ENCODE measurements around the gene AKAP14. TPM values are rescaled to one million over a fixed set of nuclear protein-coding genes. Genes with fewer than 3 reads are reported as not detected.
"Not testable (repeated sequence)": the region's sequence is repeated elsewhere in the genome, so short reads cannot be mapped to it uniquely, and the experiment has no call there.

The AKAP14 gene
- total RNA-seq, 1 experiment from 2014 or later = not detected

DNA sequence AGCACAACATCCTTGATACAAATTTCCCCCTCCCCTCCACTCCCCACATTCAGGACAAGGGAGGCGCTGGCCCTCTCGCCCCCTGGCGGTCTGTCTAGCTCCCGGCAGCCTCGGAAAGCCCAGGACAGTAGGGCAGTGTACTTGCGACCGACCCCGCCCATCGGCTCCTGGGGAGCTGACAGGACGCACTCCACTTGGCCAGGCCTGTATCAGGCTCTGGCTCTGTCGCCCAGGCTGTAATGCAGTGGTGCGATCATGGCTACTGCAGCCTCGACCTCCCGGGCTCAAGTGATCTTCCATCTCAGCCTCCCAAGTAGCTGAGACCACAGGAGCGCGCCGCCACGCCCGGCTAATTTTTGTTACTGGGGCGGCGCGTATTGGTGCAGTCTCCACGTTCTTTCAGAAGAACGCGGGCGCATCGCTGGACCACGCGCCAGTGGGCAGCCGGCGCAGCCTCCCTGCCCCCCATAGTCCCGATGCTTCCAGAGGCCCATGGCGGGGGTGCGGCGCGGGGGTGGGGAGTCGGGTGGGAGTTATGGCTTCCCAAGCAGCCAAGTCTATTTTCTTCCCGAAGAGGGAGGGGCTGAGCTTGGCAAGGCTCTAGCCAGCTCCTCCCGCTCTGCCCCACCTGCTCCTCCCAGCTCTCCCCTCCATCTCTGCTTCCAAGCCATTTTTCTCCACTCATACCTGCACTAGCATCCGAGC, 7.8 kb upstream of the AKAP14 start:
- H3K27ac Mint-ChIP-seq (ENCODE audit: low read depth, unreplicated experiment) = no peak overlapping the region
- TF ChIP-seq CTCF (IDR thresholded peaks at IDR 0.05; ENCODE audit: unreplicated experiment) = peak; percentile 30
- H3K9me3 Mint-ChIP-seq (ENCODE audit: unreplicated experiment) = no peaks in the 10 kb centered on the region
- H3K36me3 Mint-ChIP-seq (ENCODE audit: insufficient read depth, unreplicated experiment) = no peaks in the 10 kb centered on the region
- H3K27me3 Mint-ChIP-seq (ENCODE audit: insufficient read depth, unreplicated experiment) = no peaks in the 10 kb centered on the region
- intact Hi-C loops (cut with micrococcal nuclease) = no loop called here
- ChIA-PET POLR2A (interaction anchor here (0.7 kb wide), 1 partner anchor 23 kb away, joined by 3 read pairs; no protein-coding TSS in a partner anchor), CTCF (interaction anchor here (0.6 to 2.1 kb wide), 5 partner anchors 8 to 234 kb away, joined by 3 to 6 read pairs (median 4); partner anchors contain the start of genes AKAP14 and RPL39)
- no TSS peak for BruUV-seq (replicated peaks)
- peak overlapping the region; percentile 33 for H3K4me3 Mint-ChIP-seq (ENCODE audit: unreplicated experiment)
- no peaks in the 10 kb centered on the region for H3K4me1 Mint-ChIP-seq (ENCODE audit: insufficient read depth, unreplicated experiment)
- peak; percentile 65 for DNase-seq (ENCODE audit: unreplicated experiment)

GRCh38 chrX:119890626-119891025, 5.1 kb upstream of the AKAP14 start:
- CTCF ChIA-PET = interaction anchor here (1.8 kb wide), 1 partner anchor 10 kb away, joined by 8 read pairs; no protein-coding TSS in a partner anchor
- DNase-seq (ENCODE audit: unreplicated experiment); H3K4me1 Mint-ChIP-seq (ENCODE audit: insufficient read depth, unreplicated experiment); H3K27me3 Mint-ChIP-seq (ENCODE audit: insufficient read depth, unreplicated experiment); H3K4me3 Mint-ChIP-seq (ENCODE audit: unreplicated experiment); H3K36me3 Mint-ChIP-seq (ENCODE audit: insufficient read depth, unreplicated experiment); H3K9me3 Mint-ChIP-seq (ENCODE audit: unreplicated experiment); intact Hi-C loops (cut with micrococcal nuclease); POLR2A ChIA-PET; H3K27ac Mint-ChIP-seq (ENCODE audit: low read depth, unreplicated experiment); BruUV-seq (replicated peaks): not testable (repeated sequence)

GRCh38 chrX:119891961-119892692, 3.6 kb upstream of the AKAP14 start:
- H3K27ac Mint-ChIP-seq (ENCODE audit: low read depth, unreplicated experiment); intact Hi-C loops (cut with micrococcal nuclease); DNase-seq (ENCODE audit: unreplicated experiment); BruUV-seq (replicated peaks); H3K4me1 Mint-ChIP-seq (ENCODE audit: insufficient read depth, unreplicated experiment); H3K36me3 Mint-ChIP-seq (ENCODE audit: insufficient read depth, unreplicated experiment); H3K4me3 Mint-ChIP-seq (ENCODE audit: unreplicated experiment); H3K27me3 Mint-ChIP-seq (ENCODE audit: insufficient read depth, unreplicated experiment); H3K9me3 Mint-ChIP-seq (ENCODE audit: unreplicated experiment): not testable (repeated sequence)
- ChIA-PET CTCF (interaction anchor here (1.8 kb wide), 1 partner anchor 12 kb away, joined by 8 read pairs; no protein-coding TSS in a partner anchor), POLR2A (interaction anchor here (0.6 kb wide), 1 partner anchor 9 kb away, joined by 3 read pairs; no protein-coding TSS in a partner anchor)

GRCh38 chrX:119899125-119899524, 3.4 kb downstream of the AKAP14 start:
- TF ChIP-seq CTCF (IDR thresholded peaks at IDR 0.05; ENCODE audit: unreplicated experiment) = no peak
- ChIA-PET POLR2A (no interaction called here), CTCF (interaction anchor here (0.7 kb wide), 1 partner anchor 1097 kb away, joined by 4 read pairs; no protein-coding TSS in a partner anchor)
- BruUV-seq (replicated peaks) = no TSS peak
- no peaks in the 10 kb centered on the region for H3K9me3 Mint-ChIP-seq (ENCODE audit: unreplicated experiment)
- intact Hi-C loops (cut with micrococcal nuclease) = no loop called here
- DNase-seq (ENCODE audit: unreplicated experiment) = no peak
- no peak overlapping the region for H3K4me3 Mint-ChIP-seq (ENCODE audit: unreplicated experiment)
- H3K4me1 Mint-ChIP-seq (ENCODE audit: insufficient read depth, unreplicated experiment) = no peaks in the 10 kb centered on the region
- no peak overlapping the region for H3K27ac Mint-ChIP-seq (ENCODE audit: low read depth, unreplicated experiment)
- peaks cover 8% of the 10 kb centered on the region for H3K36me3 Mint-ChIP-seq (ENCODE audit: insufficient read depth, unreplicated experiment)
- H3K27me3 Mint-ChIP-seq (ENCODE audit: insufficient read depth, unreplicated experiment) = no peaks in the 10 kb centered on the region

DNA sequence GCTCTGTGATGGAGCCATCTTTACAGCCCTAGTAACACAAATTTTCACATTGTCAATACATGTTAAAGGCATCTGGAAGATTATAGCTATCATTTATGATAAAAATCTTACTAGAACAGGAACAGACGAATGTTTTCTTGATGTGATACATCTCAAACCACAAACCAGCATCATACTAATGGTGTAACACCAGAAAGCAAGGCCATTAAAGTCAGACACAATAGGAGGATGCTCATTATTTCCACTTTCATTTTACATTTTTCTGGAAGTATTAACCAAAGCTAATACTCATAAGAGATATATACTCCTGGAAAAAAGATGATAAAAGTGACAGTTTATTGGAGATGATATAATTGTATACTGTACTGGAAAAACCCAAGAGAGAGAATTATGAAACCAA, 5.3 kb downstream of the AKAP14 start:
- ChIA-PET CTCF (interaction anchor here (0.6 kb wide), 1 partner anchor 383 kb away, joined by 4 read pairs; no protein-coding TSS in a partner anchor), POLR2A (no interaction called here)
- peaks cover 10% of the 10 kb centered on the region for H3K27me3 Mint-ChIP-seq (ENCODE audit: insufficient read depth, unreplicated experiment)
- H3K9me3 Mint-ChIP-seq (ENCODE audit: unreplicated experiment) = no peaks in the 10 kb centered on the region
- no TSS peak for BruUV-seq (replicated peaks)
- no peaks in the 10 kb centered on the region for H3K4me1 Mint-ChIP-seq (ENCODE audit: insufficient read depth, unreplicated experiment)
- no peak overlapping the region for H3K27ac Mint-ChIP-seq (ENCODE audit: low read depth, unreplicated experiment)
- intact Hi-C loops (cut with micrococcal nuclease) = no loop called here
- peaks cover 8% of the 10 kb centered on the region for H3K36me3 Mint-ChIP-seq (ENCODE audit: insufficient read depth, unreplicated experiment)
- TF ChIP-seq CTCF (IDR thresholded peaks at IDR 0.05; ENCODE audit: unreplicated experiment) = no peak
- DNase-seq (ENCODE audit: unreplicated experiment) = no peak
- H3K4me3 Mint-ChIP-seq (ENCODE audit: unreplicated experiment) = no peak overlapping the region
